HUES6 (cell line): Measurements from ENCODE around the gene ZSCAN10.
"Not testable (repeated sequence)": the region's sequence is repeated elsewhere in the genome, so short reads cannot be mapped to it uniquely, and the experiment has no call there.

Source experiments
- H3K27ac ChIP-seq: 2 replicates; pipeline ENCODE4 v1.7.0; 2013; ENCODE audit warnings: low read depth, mild to moderate bottlenecking, low read length, inconsistent platforms
- H3K27me3 ChIP-seq: 2 replicates; pipeline ENCODE4 v1.6.1; 2013; ENCODE audit warnings: low read length; ENCODE audit not compliant: control insufficient read depth, insufficient read depth
- H3K36me3 ChIP-seq: 2 replicates; pipeline ENCODE4 v1.6.1; 2013; ENCODE audit warnings: low read length; ENCODE audit not compliant: control insufficient read depth, insufficient read depth
- H3K4me1 ChIP-seq: 2 replicates; pipeline ENCODE4 v1.6.1; 2013; ENCODE audit warnings: low read length; ENCODE audit not compliant: control insufficient read depth, insufficient read depth
- H3K4me3 ChIP-seq: 2 replicates; pipeline ENCODE4 v1.5.1; 2013; ENCODE audit warnings: low read depth, low read length
- H3K9ac ChIP-seq: one replicate; pipeline ENCODE4 v1.6.1; 2013; ENCODE audit warnings: mild to moderate bottlenecking, low read length
- H3K9me3 ChIP-seq: 2 replicates; pipeline ENCODE4 v1.6.1; 2013; ENCODE audit warnings: low read depth, low read length; ENCODE audit not compliant: control insufficient read depth, insufficient read depth

Gene ZSCAN10

DNA sequence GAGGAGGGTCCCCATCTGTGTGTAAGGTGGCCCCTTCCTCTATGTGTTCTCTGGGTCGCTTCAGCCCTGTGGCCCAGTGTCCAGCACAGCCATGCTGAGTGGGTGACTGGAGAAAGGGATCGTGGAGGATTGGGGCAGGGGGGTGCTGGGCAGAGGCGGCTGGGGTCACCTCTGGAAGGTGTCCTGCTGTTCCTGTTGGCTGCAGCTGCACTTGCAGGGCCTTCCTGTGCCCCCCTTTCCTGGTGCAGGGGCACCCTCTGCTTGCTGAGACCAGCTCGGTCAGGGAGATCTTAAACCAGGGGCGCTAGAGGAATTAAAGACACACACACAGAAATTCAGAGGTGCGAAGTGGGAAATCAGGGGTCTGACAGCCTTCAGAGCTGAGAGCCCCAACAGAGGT lies 22.5 kb downstream of the ZSCAN10 start:
- Histone ChIP-seq H3K36me3 (no peaks in the 10 kb centered on the region), H3K9ac (no peak overlapping the region), H3K4me3 (no peak overlapping the region), H3K27ac (no peak overlapping the region), H3K4me1 (peaks cover 6% of the 10 kb centered on the region), H3K27me3 (peaks cover 5% of the 10 kb centered on the region; the same call in 1 of the 2 replicates), H3K9me3 (no peaks in the 10 kb centered on the region; the same call in 1 of the 2 replicates)

DNA sequence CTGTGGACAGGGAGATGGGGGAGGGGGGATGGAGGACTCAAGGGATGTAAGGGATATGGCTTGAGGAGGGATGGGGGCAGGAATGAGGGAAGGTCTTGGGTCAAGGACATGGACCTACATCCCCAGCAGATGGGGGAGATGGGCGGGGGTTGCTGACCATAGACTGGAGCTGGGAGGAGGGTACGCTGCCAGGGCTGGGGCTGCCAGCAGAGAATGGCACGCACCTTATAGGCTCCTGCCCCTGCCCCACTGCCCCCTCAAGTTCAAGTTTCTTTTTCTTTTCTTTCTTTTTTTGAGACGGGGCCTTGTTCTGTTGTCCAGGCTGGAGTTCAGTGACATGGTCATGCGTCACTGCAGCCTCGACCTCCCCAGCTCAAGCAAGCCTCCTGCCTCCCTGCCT lies 23.1 kb downstream of the ZSCAN10 start:
- H3K4me1 ChIP-seq, H3K27me3 ChIP-seq, H3K27ac ChIP-seq, H3K9ac ChIP-seq, H3K4me3 ChIP-seq, H3K36me3 ChIP-seq, H3K9me3 ChIP-seq: not testable (repeated sequence)

DNA sequence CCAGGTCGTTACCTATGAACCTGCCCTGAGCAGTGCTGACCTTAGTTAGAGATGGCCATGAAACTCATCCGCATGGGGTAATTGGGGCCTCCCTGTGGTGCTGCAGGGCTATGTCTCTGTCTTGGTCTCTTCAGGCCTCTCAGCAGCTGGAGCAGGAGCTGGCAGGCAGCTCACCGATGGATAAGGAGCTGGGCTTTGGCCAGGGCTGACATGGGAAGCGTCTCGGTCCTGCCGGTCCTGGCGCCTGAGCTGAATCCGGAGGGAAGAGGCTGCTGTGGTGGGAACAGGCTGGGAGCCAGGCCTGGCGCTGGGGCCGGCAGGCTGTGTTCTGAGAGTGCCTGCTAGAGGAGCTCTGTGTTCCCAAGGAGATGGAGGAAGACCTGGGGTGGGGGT lies 23.6 kb downstream of the ZSCAN10 start:
- no peaks in the 10 kb centered on the region for H3K36me3 ChIP-seq
- no peak overlapping the region for H3K4me3 ChIP-seq
- H3K27me3 ChIP-seq: peaks cover 5% of the 10 kb centered on the region; the same call in 1 of the 2 replicates
- peak overlapping the region; percentile 42 for H3K9ac ChIP-seq
- peaks cover 11% of the 10 kb centered on the region for H3K4me1 ChIP-seq
- no peaks in the 10 kb centered on the region for H3K9me3 ChIP-seq
- H3K27ac ChIP-seq: no peak overlapping the region

DNA sequence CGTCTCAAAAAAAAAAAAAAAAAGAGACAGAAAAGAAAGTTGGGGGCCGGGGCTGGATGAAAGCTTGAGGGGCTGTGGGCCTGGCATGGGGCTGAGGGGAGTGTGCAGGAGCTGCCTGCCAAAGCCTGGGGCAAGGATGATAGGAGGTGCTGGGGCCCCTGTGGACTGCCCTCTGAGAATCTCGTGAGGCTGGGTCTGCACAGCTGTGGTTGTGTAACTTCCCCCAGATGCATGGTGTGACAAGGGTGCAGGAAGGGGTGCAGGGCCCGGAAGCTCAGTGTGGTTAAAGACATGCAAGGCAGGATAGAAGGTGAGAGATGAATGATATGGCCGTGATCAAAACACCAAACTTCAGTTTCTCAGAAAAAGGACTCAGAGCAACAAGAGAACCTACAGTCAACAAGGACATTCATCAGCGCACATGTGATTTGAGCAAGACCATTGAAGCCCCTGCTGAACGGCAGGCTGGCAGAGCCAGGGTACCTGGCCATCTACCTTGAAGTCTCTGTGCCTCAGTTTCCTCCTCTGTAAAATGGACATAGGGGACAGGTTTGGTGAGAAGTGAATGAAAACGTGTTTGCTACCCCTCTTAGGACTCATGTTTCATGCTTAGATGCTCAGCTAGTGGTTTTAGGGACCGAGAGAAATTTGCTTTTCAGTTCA lies 24.1 kb downstream of the ZSCAN10 start:
- H3K4me3 ChIP-seq: no peak overlapping the region
- no peaks in the 10 kb centered on the region for H3K9me3 ChIP-seq
- H3K27ac ChIP-seq: no peak overlapping the region
- no peak overlapping the region for H3K9ac ChIP-seq
- H3K4me1 ChIP-seq: peaks cover 14% of the 10 kb centered on the region
- no peaks in the 10 kb centered on the region for H3K36me3 ChIP-seq
- H3K27me3 ChIP-seq: peaks cover 5% of the 10 kb centered on the region; the same call in 1 of the 2 replicates

DNA sequence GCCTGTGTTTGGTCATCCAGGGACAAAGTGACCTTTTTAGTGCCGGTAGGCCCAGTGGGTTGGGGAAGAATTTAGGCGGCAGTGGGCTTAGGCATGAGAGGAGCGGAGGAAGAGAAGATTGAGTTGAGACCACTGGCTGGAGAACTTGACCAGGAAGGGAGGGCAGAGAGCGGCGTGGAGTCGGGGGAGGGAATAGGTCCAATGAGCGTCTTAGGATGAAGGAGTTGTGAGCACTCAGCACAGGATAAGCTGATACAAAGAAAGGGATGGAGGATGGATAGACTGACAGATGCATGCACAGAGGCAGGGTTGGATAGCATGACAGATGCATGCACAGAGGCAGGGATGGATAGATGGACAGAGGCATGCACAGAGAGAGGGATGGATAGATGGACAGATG lies 25.6 kb downstream of the ZSCAN10 start:
- H3K27ac ChIP-seq: no peak overlapping the region
- no peak overlapping the region for H3K9ac ChIP-seq
- H3K27me3 ChIP-seq: peaks cover 5% of the 10 kb centered on the region; the same call in 1 of the 2 replicates
- no peaks in the 10 kb centered on the region for H3K36me3 ChIP-seq
- no peaks in the 10 kb centered on the region for H3K9me3 ChIP-seq
- H3K4me3 ChIP-seq: no peak overlapping the region
- H3K4me1 ChIP-seq: peaks cover 12% of the 10 kb centered on the region

DNA sequence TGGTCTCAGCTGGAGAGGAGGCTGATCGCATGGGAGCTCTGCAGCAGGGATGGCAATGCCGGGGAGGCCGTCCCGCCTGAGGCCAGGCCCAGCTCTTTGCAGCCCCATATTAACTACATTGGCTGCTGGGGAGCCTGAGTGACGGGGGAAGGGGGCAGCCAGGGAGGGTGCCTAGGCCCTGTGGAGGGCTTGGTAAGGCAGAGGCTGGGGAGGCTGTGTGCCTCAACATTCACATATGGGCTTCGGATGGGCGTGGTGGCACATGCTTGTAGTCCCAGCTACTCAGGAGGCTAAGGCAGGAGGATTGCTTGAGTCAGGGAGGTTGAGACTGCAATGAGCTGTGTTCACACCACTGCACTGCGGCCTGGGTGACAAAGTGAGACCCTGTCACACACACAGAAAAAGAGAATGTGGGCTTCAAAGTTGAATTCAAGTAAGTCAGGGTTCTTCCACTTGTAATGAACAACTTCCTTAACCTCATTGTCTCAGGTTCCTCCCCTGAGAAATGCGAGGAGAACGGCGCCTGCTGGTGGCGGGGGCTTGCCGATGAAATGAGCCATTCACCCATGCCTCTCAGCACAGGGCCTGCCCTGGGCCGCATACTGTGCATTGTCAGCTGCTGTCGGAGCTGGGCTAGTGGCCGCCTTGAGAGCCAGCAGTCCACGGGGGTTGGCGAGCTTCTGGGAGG lies 26.4 kb downstream of the ZSCAN10 start:
- not testable (repeated sequence) for H3K27me3 ChIP-seq, H3K36me3 ChIP-seq, H3K9ac ChIP-seq, H3K9me3 ChIP-seq, H3K4me3 ChIP-seq, H3K27ac ChIP-seq
- H3K4me1 ChIP-seq: peaks cover 10% of the 10 kb centered on the region; the same call in 1 of the 2 replicates

DNA sequence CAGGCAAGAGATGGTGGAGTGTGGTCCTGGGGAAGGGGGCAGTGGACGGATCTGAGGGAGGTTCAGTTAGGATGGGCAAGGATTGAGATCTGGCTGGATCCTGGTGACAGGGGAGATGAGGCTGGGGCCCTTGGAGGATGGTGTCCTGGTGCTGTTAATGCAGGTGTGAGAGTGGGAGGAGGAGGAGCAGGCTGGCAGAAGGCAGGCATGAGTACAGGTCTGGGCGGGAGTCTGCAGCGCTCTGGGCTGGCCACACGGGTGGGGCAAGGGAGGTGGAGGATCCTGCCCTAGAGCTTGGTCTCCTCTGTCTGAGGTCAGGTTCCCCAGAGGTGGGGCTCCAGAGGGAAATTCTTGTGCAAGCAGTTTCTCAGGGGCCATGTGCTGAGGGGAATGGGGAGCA lies 26.9 kb downstream of the ZSCAN10 start:
- H3K9ac ChIP-seq, H3K4me3 ChIP-seq, H3K9me3 ChIP-seq, H3K27ac ChIP-seq, H3K27me3 ChIP-seq, H3K36me3 ChIP-seq: not testable (repeated sequence)
- peaks cover 10% of the 10 kb centered on the region; the same call in 1 of the 2 replicates for H3K4me1 ChIP-seq

DNA sequence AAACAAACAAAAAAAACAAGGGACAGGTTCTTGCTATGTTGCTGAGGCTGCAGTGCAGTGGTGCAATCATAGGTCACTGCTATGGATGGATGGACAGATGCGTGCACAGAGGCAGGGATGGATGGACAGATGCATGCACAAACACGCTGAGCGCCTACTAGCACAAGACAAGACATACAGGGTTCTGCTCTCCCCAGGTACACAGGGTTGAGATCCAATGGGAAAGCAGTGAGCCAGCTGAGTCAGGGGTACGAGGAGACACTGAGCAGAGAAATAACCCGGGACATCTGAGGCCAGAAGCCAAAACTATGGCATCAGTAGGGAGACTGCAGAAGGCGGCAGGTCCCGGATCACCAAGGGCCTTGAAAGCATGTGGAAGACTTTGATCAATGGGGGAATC lies 27.4 kb downstream of the ZSCAN10 start:
- Histone ChIP-seq H3K4me1 (peaks cover 10% of the 10 kb centered on the region; the same call in 1 of the 2 replicates), H3K9ac (no peak overlapping the region)

DNA sequence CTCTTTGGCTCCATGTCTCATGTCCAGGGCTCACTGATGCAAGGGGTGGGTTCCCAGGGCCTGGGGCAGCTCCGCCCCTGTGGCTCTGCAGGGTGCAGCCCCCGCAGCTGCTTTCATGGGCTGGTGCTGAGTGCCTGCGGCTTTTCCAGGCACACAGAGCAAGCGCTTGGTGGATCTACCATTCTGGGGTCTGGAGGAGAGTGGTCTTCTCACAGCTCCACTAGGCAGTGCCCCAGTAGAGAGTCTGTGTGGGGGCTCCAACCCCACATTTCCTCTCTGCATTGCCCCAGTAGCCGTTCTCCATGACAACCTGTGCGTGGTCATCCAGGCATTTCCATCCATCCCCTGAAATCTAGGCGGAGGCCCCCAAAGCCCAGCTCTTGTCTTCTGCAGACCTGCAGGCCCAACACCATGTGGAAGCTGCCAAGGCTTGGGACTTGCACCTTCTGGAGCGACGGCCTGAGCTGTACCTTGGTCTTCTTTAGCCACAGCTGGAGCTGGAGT lies 28.4 kb downstream of the ZSCAN10 start:
- Histone ChIP-seq H3K27ac (no peak overlapping the region), H3K36me3 (no peaks in the 10 kb centered on the region), H3K9me3 (no peaks in the 10 kb centered on the region), H3K27me3 (peaks cover 5% of the 10 kb centered on the region; the same call in 1 of the 2 replicates), H3K4me1 (peaks cover 16% of the 10 kb centered on the region; the same call in 1 of the 2 replicates), H3K4me3 (no peak overlapping the region), H3K9ac (no peak overlapping the region)

More for the DNA sequence above, 27.4 kb downstream of the ZSCAN10 start:
- no peak overlapping the region for H3K4me3 ChIP-seq
- no peak overlapping the region for H3K27ac ChIP-seq
- H3K36me3 ChIP-seq: no peaks in the 10 kb centered on the region
- no peaks in the 10 kb centered on the region for H3K9me3 ChIP-seq
- H3K27me3 ChIP-seq: peaks cover 5% of the 10 kb centered on the region; the same call in 1 of the 2 replicates

DNA sequence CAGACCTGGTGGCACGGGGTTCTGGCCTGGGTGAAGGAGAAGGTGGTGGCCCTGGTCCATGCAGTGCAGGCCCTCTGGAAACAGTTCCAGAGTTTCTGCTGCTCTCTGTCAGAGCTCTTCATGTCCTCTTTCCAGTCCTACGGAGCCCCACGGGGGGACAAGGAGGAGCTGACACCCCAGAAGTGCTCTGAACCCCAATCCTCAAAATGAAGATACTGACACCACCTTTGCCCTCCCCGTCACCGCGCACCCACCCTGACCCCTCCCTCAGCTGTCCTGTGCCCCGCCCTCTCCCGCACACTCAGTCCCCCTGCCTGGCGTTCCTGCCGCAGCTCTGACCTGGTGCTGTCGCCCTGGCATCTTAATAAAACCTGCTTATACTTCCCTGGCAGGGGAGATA lies 29.9 kb downstream of the ZSCAN10 start:
- not testable (repeated sequence) for H3K9ac ChIP-seq, H3K4me3 ChIP-seq, H3K27me3 ChIP-seq, H3K9me3 ChIP-seq, H3K36me3 ChIP-seq, H3K27ac ChIP-seq
- peaks cover 30% of the 10 kb centered on the region for H3K4me1 ChIP-seq

DNA sequence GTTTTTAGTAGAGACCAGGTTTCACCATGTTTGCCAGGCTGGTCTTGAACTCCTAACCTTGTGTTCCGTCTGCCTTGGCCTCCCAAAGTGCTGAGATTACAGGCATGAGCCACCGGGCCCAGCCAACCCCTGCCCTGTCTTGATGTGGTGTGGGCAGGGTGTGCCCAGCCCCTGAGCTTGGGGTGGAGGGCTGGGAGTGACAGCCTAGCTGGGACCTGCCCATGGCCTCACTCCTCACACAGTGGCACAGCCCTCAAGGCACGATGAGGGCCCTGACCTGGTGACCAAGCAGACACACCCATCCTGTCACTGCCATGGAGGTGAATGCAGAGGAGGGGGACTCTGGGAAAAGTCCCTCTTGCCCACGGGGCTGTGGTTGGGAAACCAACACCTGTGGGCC lies 30.6 kb downstream of the ZSCAN10 start:
- Histone ChIP-seq H3K27me3 (no peaks in the 10 kb centered on the region), H3K27ac (no peak overlapping the region), H3K9me3 (no peaks in the 10 kb centered on the region), H3K4me1 (peaks cover 34% of the 10 kb centered on the region), H3K4me3 (no peak overlapping the region), H3K36me3 (no peaks in the 10 kb centered on the region), H3K9ac (no peak overlapping the region)
